Measurements from ENCODE around the gene SERPINA4.

Gene SERPINA4

DNA sequence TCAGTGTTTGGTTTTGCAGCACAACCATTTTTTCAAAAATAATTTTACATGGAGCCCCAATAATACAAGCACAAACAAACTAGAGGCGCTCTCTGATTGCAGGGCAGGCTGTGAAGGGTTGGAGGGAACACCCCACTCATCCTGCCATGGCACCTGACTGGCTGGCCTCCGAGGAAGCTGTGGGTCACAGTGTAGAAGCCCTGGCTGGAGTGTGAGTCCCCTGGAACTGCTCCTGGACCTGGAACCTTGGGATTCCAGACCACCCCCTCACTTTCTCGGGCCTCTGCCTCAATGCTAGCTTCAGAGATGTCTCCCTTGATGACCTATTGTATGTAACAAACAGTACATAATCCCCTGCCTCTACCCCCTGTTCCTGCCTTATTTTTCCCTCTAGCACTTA is 37.1 kb upstream of the SERPINA4 start:
- Histone ChIP-seq H3K4me3 (ENCODE audit: low read depth, low read length) (no peak overlapping the region), H3K4me1 (ENCODE audit: control insufficient read depth, insufficient read depth, low read length) (no peaks in the 10 kb centered on the region), H3K36me3 (ENCODE audit: control insufficient read depth in 2 of 2, insufficient read depth in 1 of 2, low read length in 2 of 2) (no peaks in the 10 kb centered on the region; a peak in 1 of 3 replicates), H3K27ac (ENCODE audit: extremely low read depth, low read depth, low read length) (no peak overlapping the region), H3K9me3 (ENCODE audit: control insufficient read depth, insufficient read depth, low read depth, low read length) (no peaks in the 10 kb centered on the region)
- POLR2A ChIA-PET = no interaction called here
- CTCF ChIA-PET = interaction anchor here (1.5 kb wide), 1 partner anchor 38 kb away, joined by 6 read pairs; no protein-coding TSS in a partner anchor
- TF ChIP-seq, protein P1, sequence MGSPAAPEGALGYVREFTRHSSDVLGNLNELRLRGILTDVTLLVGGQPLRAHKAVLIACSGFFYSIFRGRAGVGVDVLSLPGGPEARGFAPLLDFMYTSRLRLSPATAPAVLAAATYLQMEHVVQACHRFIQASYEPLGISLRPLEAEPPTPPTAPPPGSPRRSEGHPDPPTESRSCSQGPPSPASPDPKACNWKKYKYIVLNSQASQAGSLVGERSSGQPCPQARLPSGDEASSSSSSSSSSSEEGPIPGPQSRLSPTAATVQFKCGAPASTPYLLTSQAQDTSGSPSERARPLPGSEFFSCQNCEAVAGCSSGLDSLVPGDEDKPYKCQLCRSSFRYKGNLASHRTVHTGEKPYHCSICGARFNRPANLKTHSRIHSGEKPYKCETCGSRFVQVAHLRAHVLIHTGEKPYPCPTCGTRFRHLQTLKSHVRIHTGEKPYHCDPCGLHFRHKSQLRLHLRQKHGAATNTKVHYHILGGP (tag by site-specific recombination; IDR thresholded peaks at IDR 0.05) = no peak
- TF ChIP-seq ZNF701 (tag by site-specific recombination; IDR thresholded peaks at IDR 0.05) = no peak
- TF ChIP-seq, protein P2, sequence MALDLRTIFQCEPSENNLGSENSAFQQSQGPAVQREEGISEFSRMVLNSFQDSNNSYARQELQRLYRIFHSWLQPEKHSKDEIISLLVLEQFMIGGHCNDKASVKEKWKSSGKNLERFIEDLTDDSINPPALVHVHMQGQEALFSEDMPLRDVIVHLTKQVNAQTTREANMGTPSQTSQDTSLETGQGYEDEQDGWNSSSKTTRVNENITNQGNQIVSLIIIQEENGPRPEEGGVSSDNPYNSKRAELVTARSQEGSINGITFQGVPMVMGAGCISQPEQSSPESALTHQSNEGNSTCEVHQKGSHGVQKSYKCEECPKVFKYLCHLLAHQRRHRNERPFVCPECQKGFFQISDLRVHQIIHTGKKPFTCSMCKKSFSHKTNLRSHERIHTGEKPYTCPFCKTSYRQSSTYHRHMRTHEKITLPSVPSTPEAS (tag by site-specific recombination; IDR thresholded peaks at IDR 0.05) = no peak
- no peak for TF ChIP-seq GLI4 (tag by site-specific recombination; IDR thresholded peaks at IDR 0.05)
- TF ChIP-seq, protein P3, sequence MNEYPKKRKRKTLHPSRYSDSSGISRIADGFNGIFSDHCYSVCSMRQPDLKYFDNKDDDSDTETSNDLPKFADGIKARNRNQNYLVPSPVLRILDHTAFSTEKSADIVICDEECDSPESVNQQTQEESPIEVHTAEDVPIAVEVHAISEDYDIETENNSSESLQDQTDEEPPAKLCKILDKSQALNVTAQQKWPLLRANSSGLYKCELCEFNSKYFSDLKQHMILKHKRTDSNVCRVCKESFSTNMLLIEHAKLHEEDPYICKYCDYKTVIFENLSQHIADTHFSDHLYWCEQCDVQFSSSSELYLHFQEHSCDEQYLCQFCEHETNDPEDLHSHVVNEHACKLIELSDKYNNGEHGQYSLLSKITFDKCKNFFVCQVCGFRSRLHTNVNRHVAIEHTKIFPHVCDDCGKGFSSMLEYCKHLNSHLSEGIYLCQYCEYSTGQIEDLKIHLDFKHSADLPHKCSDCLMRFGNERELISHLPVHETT (tag by site-specific recombination; IDR thresholded peaks at IDR 0.05) = no peak
- TF ChIP-seq, protein P4, sequence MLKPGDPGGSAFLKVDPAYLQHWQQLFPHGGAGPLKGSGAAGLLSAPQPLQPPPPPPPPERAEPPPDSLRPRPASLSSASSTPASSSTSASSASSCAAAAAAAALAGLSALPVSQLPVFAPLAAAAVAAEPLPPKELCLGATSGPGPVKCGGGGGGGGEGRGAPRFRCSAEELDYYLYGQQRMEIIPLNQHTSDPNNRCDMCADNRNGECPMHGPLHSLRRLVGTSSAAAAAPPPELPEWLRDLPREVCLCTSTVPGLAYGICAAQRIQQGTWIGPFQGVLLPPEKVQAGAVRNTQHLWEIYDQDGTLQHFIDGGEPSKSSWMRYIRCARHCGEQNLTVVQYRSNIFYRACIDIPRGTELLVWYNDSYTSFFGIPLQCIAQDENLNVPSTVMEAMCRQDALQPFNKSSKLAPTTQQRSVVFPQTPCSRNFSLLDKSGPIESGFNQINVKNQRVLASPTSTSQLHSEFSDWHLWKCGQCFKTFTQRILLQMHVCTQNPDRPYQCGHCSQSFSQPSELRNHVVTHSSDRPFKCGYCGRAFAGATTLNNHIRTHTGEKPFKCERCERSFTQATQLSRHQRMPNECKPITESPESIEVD (tag by site-specific recombination; IDR thresholded peaks at IDR 0.05) = no peak

DNA sequence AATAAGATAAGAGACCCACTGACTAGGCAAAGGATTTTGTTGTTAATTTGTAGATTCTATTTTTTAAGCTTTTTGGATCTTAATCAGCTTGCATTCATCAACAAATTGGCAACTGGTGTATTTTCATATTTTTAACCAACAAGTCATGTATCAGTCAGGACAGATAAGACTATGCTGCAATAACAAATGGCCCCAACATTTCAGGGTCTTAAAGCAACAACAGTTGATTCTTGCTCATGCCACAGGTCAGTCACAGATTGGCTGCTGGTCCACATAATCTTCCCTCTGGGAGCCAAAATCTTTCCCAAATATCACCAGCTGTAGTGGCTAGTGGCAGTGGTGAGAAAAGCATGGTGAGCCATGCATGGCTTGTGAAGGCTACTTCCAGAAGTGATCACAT is 30.1 kb upstream of the SERPINA4 start:
- no peaks in the 10 kb centered on the region for H3K36me3 ChIP-seq (ENCODE audit: control insufficient read depth in 2 of 2, insufficient read depth in 1 of 2, low read length in 2 of 2)
- no peak overlapping the region for H3K4me3 ChIP-seq (ENCODE audit: low read depth, low read length)
- H3K9me3 ChIP-seq (ENCODE audit: control insufficient read depth, insufficient read depth, low read depth, low read length) = no peaks in the 10 kb centered on the region
- ChIA-PET CTCF (interaction anchor here (3.2 kb wide), 1 partner anchor 18 kb away, joined by 17 read pairs; no protein-coding TSS in a partner anchor), POLR2A (no interaction called here)
- H3K27ac ChIP-seq (ENCODE audit: extremely low read depth, low read depth, low read length) = no peak overlapping the region
- no peaks in the 10 kb centered on the region for H3K4me1 ChIP-seq (ENCODE audit: control insufficient read depth, insufficient read depth, low read length)
- TF ChIP-seq ZNF324 (tag by site-specific recombination; IDR thresholded peaks at IDR 0.05) (no peak), ZNF664 (tag by site-specific recombination; IDR thresholded peaks at IDR 0.05) (no peak), TCF7L2 (IDR thresholded peaks at IDR 0.05; ENCODE audit: borderline replicate concordance, low read depth, low read length) (no peak), ZNF23 (tag by site-specific recombination; IDR thresholded peaks at IDR 0.05; ENCODE audit: borderline replicate concordance) (no peak), ZNF48 (tag by site-specific recombination; IDR thresholded peaks at IDR 0.05) (no peak), ZBTB21 (tag by site-specific recombination; IDR thresholded peaks at IDR 0.05) (no peak), ZNF776 (tag by site-specific recombination; IDR thresholded peaks at IDR 0.05; ENCODE audit: borderline replicate concordance) (no peak), ZNF610 (tag by site-specific recombination; IDR thresholded peaks at IDR 0.05; ENCODE audit: borderline replicate concordance) (no peak), ZNF600 (tag by site-specific recombination; IDR thresholded peaks at IDR 0.05) (no peak), ZNF560 (tag by site-specific recombination; IDR thresholded peaks at IDR 0.05; ENCODE audit: borderline replicate concordance) (no peak), SP7 (tag by site-specific recombination; IDR thresholded peaks at IDR 0.05) (no peak), ZNF416 (tag by site-specific recombination; IDR thresholded peaks at IDR 0.05) (no peak)
- TF ChIP-seq, protein P5, sequence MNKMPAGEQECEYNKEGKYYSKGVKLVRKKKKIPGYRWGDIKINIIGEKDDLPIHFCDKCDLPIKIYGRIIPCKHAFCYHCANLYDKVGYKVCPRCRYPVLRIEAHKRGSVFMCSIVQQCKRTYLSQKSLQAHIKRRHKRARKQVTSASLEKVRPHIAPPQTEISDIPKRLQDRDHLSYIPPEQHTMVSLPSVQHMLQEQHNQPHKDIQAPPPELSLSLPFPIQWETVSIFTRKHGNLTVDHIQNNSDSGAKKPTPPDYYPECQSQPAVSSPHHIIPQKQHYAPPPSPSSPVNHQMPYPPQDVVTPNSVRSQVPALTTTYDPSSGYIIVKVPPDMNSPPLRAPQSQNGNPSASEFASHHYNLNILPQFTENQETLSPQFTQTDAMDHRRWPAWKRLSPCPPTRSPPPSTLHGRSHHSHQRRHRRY (tag by site-specific recombination; IDR thresholded peaks at IDR 0.05) = no peak
- TF ChIP-seq, protein P6, sequence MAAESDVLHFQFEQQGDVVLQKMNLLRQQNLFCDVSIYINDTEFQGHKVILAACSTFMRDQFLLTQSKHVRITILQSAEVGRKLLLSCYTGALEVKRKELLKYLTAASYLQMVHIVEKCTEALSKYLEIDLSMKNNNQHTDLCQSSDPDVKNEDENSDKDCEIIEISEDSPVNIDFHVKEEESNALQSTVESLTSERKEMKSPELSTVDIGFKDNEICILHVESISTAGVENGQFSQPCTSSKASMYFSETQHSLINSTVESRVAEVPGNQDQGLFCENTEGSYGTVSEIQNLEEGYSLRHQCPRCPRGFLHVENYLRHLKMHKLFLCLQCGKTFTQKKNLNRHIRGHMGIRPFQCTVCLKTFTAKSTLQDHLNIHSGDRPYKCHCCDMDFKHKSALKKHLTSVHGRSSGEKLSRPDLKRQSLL (tag by site-specific recombination; IDR thresholded peaks at IDR 0.05) = no peak
- TF ChIP-seq, protein P7, sequence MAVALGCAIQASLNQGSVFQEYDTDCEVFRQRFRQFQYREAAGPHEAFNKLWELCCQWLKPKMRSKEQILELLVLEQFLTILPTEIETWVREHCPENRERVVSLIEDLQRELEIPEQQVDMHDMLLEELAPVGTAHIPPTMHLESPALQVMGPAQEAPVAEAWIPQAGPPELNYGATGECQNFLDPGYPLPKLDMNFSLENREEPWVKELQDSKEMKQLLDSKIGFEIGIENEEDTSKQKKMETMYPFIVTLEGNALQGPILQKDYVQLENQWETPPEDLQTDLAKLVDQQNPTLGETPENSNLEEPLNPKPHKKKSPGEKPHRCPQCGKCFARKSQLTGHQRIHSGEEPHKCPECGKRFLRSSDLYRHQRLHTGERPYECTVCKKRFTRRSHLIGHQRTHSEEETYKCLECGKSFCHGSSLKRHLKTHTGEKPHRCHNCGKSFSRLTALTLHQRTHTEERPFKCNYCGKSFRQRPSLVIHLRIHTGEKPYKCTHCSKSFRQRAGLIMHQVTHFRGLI (tag by site-specific recombination; IDR thresholded peaks at IDR 0.05) = no peak
- TF ChIP-seq, protein P8, sequence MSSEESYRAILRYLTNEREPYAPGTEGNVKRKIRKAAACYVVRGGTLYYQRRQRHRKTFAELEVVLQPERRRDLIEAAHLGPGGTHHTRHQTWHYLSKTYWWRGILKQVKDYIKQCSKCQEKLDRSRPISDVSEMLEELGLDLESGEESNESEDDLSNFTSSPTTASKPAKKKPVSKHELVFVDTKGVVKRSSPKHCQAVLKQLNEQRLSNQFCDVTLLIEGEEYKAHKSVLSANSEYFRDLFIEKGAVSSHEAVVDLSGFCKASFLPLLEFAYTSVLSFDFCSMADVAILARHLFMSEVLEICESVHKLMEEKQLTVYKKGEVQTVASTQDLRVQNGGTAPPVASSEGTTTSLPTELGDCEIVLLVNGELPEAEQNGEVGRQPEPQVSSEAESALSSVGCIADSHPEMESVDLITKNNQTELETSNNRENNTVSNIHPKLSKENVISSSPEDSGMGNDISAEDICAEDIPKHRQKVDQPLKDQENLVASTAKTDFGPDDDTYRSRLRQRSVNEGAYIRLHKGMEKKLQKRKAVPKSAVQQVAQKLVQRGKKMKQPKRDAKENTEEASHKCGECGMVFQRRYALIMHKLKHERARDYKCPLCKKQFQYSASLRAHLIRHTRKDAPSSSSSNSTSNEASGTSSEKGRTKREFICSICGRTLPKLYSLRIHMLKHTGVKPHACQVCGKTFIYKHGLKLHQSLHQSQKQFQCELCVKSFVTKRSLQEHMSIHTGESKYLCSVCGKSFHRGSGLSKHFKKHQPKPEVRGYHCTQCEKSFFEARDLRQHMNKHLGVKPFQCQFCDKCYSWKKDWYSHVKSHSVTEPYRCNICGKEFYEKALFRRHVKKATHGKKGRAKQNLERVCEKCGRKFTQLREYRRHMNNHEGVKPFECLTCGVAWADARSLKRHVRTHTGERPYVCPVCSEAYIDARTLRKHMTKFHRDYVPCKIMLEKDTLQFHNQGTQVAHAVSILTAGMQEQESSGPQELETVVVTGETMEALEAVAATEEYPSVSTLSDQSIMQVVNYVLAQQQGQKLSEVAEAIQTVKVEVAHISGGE (tag by site-specific recombination; conservative IDR thresholded peaks at IDR 0.05; ENCODE audit: low read depth) = no peak

Measured in HEK293 (cell line).